BLaER1 (cell line): ENCODE data around the gene TMEM59L.

ENCODE experiments used
- H3K27ac ChIP-seq: shearing (Covaris generic); formaldehyde crosslinking; 2 replicates; pipeline ENCODE4 v1.8.1; 2022
- H3K27me3 ChIP-seq: shearing (Covaris generic); formaldehyde crosslinking; 2 replicates; pipeline ENCODE4 v1.8.1; 2022
- H3K36me3 ChIP-seq: shearing (Covaris generic); formaldehyde crosslinking; 2 replicates; pipeline ENCODE4 v1.8.1; 2022
- H3K4me1 ChIP-seq: shearing (Covaris generic); formaldehyde crosslinking; 2 replicates; pipeline ENCODE4 v1.8.1; 2022
- H3K4me2 ChIP-seq: shearing (Covaris generic); formaldehyde crosslinking; 2 replicates; pipeline ENCODE4 v1.8.1; 2022
- H3K4me3 ChIP-seq: shearing (Covaris generic); formaldehyde crosslinking; 2 replicates; pipeline ENCODE4 v1.8.1; 2022
- H3K9ac ChIP-seq: shearing (Covaris generic); formaldehyde crosslinking; 2 replicates; pipeline ENCODE4 v1.8.1; 2022
- H3K9me3 ChIP-seq: shearing (Covaris generic); formaldehyde crosslinking; 2 replicates; pipeline ENCODE4 v1.8.1; 2022
- H4K20me1 ChIP-seq: shearing (Covaris generic); formaldehyde crosslinking; 2 replicates; pipeline ENCODE4 v1.8.1; 2022
- Cebpa-rat ChIP-seq: shearing (Covaris generic); IDR thresholded peaks from 2 replicates; pipeline ENCODE4 v1.8.1; 2022

The TMEM59L gene

GRCh38 chr19:18612772-18613588, at the start of gene TMEM59L:
Gene TMEM59L, plus strand, starts transcription at chr19:18612870. Its CDS starts 89 bp downstream, at chr19:18612959.
- peaks cover 91% of the 10 kb centered on the region for H3K27me3 ChIP-seq
- no peak within 1 kb of the TSS for H3K27ac ChIP-seq
- peak within 1 kb of the TSS; percentile 65 for H3K4me3 ChIP-seq
- H3K9ac ChIP-seq = no peak within 1 kb of the TSS
- no peaks in the 10 kb centered on the region for H3K36me3 ChIP-seq
- H3K4me1 ChIP-seq = peaks cover 36% of the 10 kb centered on the region
- TF ChIP-seq Cebpa-rat = no peak
- peak within 1 kb of the TSS; percentile 93 for H3K4me2 ChIP-seq
- H4K20me1 ChIP-seq = peaks cover 68% of the 10 kb centered on the region
- H3K9me3 ChIP-seq = peaks cover 12% of the 10 kb centered on the region

DNA sequence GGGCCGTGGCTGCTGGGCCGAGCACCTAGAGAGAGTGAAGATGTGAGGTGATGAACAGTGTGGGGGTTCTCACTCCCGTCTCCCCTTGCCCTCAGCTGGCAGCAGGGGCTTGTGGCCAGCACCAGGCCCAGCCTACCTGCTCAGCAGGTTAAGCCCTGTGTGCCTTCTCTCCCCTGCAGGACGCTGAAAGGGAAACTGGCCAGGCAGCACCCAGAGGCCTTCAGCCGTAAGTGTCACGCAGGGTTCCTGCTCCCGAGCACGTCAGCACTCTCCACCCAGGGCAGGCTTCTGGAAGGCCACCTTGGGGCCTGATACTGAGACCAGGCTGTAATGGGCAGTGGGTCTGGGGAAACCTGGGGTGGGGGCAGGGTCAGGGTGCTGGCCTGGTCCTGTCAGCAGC, 45.7 kb upstream of the TMEM59L start:
- Histone ChIP-seq H3K9me3 (no peaks in the 10 kb centered on the region), H3K9ac (no peak overlapping the region), H3K27ac (no peak overlapping the region), H3K4me2 (no peak overlapping the region), H3K27me3 (no peaks in the 10 kb centered on the region), H3K36me3 (peaks cover 82% of the 10 kb centered on the region), H3K4me1 (peaks cover 8% of the 10 kb centered on the region; the same call in 1 of the 2 replicates), H4K20me1 (peaks cover 5% of the 10 kb centered on the region), H3K4me3 (no peak overlapping the region)
- TF ChIP-seq Cebpa-rat = no peak

GRCh38 chr19:18568367-18568766, 44.3 kb upstream of the TMEM59L start:
- no peaks in the 10 kb centered on the region for H3K9me3 ChIP-seq
- H3K4me3 ChIP-seq = no peak overlapping the region
- no peak for TF ChIP-seq Cebpa-rat
- H3K36me3 ChIP-seq = peaks cover 75% of the 10 kb centered on the region
- no peak overlapping the region for H3K4me2 ChIP-seq
- no peak overlapping the region for H3K27ac ChIP-seq
- H3K4me1 ChIP-seq = peaks cover 18% of the 10 kb centered on the region
- H3K27me3 ChIP-seq = no peaks in the 10 kb centered on the region
- H4K20me1 ChIP-seq = peaks cover 16% of the 10 kb centered on the region
- no peak overlapping the region for H3K9ac ChIP-seq

DNA sequence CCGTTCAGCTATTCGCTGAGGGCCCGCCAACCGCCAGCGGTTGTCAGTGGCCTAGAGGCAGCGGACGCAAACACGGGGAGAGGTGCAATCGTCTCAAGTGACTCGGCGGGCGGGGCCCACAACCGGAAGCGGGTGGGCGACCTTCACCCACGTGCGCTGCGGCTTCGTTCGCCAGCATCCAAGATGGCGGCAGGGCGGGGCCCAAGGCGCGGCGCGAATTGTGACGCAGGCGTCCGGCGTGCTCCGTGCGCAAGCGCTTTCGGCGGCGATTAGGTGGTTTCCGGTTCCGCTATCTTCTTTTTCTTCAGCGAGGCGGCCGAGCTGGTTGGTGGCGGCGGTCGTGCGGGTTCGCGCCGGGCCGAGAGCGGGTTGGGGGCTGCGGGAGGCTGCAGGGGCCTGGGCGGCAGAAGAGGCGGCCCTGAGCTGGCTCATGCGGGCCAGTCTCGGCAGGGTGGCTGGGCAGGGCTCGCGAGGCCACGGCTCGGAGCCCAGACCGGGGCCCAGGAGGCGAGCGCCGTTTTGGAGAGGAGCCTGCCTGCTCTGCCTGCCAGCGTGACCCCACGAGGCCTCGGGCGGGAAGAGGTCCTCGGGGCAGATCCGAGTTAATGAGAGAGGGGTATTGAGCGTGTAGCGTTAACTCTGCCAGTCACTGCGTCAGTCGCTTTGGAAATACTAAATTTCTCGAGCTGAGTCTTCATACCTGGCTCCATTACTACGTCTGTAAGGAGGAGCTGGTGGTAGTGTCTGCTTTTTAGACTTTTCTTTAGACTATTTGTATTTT, 40.9 kb upstream of the TMEM59L start, which contains the start of gene UBA52:
Gene UBA52, plus strand, starts transcription at position 294 of the 781 bp plus-strand sequence. CDS start 1,444 bp downstream, outside the sequence.
- H4K20me1 ChIP-seq = peaks cover 49% of the 10 kb centered on the region
- H3K27ac ChIP-seq = peak within 1 kb of the TSS; percentile 98
- H3K9me3 ChIP-seq = no peaks in the 10 kb centered on the region
- H3K4me2 ChIP-seq = peak within 1 kb of the TSS; percentile 93
- no peaks in the 10 kb centered on the region for H3K27me3 ChIP-seq
- peaks cover 23% of the 10 kb centered on the region for H3K4me1 ChIP-seq
- peak within 1 kb of the TSS; percentile 98 for H3K9ac ChIP-seq
- H3K36me3 ChIP-seq = peaks cover 75% of the 10 kb centered on the region
- H3K4me3 ChIP-seq = peak within 1 kb of the TSS; percentile 94
- TF ChIP-seq Cebpa-rat = no peak

- Histone ChIP-seq H3K27ac (no peak overlapping the region), H3K4me2 (no peak overlapping the region), H3K36me3 (peaks cover 66% of the 10 kb centered on the region), H3K4me1 (peaks cover 23% of the 10 kb centered on the region), H3K4me3 (no peak overlapping the region), H3K27me3 (no peaks in the 10 kb centered on the region), H4K20me1 (peaks cover 53% of the 10 kb centered on the region), H3K9ac (no peak overlapping the region), H3K9me3 (no peaks in the 10 kb centered on the region)
- TF ChIP-seq Cebpa-rat = no peak
Observed at GRCh38 chr19:18574691-18575291, 37.9 kb upstream of the TMEM59L start.

DNA sequence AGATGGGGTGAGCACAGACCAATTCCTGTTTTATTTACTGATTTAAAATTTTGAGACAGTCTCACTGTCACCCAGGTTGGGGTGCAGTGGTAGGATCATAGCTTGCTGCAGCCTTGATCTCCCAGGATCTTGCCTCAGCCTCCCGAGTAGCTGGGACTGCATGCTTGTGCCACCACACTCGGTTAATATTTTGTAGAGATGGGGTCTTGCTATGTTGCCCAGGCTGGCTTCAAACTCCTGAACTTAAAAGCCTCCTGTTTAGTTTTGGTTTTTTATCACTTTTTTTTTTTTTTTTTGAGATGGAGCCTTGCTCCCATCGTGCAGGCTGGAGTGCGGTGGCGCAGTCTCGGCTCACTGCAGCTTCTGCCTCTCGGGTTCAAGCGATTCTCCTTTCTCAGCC, 36.3 kb upstream of the TMEM59L start:
- Histone ChIP-seq H3K36me3 (peaks cover 63% of the 10 kb centered on the region), H3K4me2 (no peak overlapping the region), H3K9ac (no peak overlapping the region), H3K4me1 (peaks cover 15% of the 10 kb centered on the region), H3K27me3 (no peaks in the 10 kb centered on the region), H3K9me3 (no peaks in the 10 kb centered on the region), H4K20me1 (peaks cover 53% of the 10 kb centered on the region), H3K4me3 (no peak overlapping the region), H3K27ac (no peak overlapping the region)
- no peak for TF ChIP-seq Cebpa-rat

GRCh38 chr19:18577365-18577914, 35.2 kb upstream of the TMEM59L start:
- H3K9me3 ChIP-seq = no peaks in the 10 kb centered on the region
- H3K4me1 ChIP-seq = peaks cover 14% of the 10 kb centered on the region
- peaks cover 46% of the 10 kb centered on the region for H4K20me1 ChIP-seq
- no peak overlapping the region for H3K9ac ChIP-seq
- no peak for TF ChIP-seq Cebpa-rat
- H3K27me3 ChIP-seq = no peaks in the 10 kb centered on the region
- H3K27ac ChIP-seq = no peak overlapping the region
- H3K4me3 ChIP-seq = no peak overlapping the region
- peaks cover 63% of the 10 kb centered on the region for H3K36me3 ChIP-seq
- no peak overlapping the region for H3K4me2 ChIP-seq

GRCh38 chr19:18580311-18580710, 32.4 kb upstream of the TMEM59L start:
- TF ChIP-seq Cebpa-rat = no peak
- no peaks in the 10 kb centered on the region for H3K27me3 ChIP-seq

GRCh38 chr19:18586306-18586705, 26.4 kb upstream of the TMEM59L start:
- H3K4me2 ChIP-seq = 0 out of 2 replicates have a peak overlapping the region, but pooled peaks have one; percentile 56
- H3K4me1 ChIP-seq = peaks cover 46% of the 10 kb centered on the region
- H3K27me3 ChIP-seq = no peaks in the 10 kb centered on the region
- peaks cover 11% of the 10 kb centered on the region for H3K36me3 ChIP-seq
- no peak overlapping the region for H3K9ac ChIP-seq
- no peak for TF ChIP-seq Cebpa-rat
- H3K9me3 ChIP-seq = peaks cover 7% of the 10 kb centered on the region
- H3K4me3 ChIP-seq = no peak overlapping the region
- no peak overlapping the region for H3K27ac ChIP-seq
- peaks cover 7% of the 10 kb centered on the region for H4K20me1 ChIP-seq

More at GRCh38 chr19:18580311-18580710, 32.4 kb upstream of the TMEM59L start:
- H3K4me2 ChIP-seq = no peak overlapping the region
- no peak overlapping the region for H3K4me3 ChIP-seq
- peaks cover 36% of the 10 kb centered on the region for H3K36me3 ChIP-seq
- peaks cover 17% of the 10 kb centered on the region for H4K20me1 ChIP-seq
- no peak overlapping the region for H3K9ac ChIP-seq
- H3K4me1 ChIP-seq = peaks cover 4% of the 10 kb centered on the region
- H3K9me3 ChIP-seq = no peaks in the 10 kb centered on the region
- no peak overlapping the region for H3K27ac ChIP-seq
